GM12878 (cell line): ENCODE results near the gene GINS2. TPM values are rescaled to one million over a fixed set of nuclear protein-coding genes. Genes with fewer than 3 reads are reported as not detected.

Experiments used
- ATAC-seq: fragments of 200-7000 bp; cut with Tn5 transposase; 3 replicates; pipeline ENCODE4 v1.9.1; 2020; ENCODE audit warnings: mild to moderate bottlenecking, moderate library complexity
- BruUV-seq: library from RNA; stranded (reverse); fragments of 400-500 nt; replicated peaks from 2 replicates; lab custom pipeline; 2021; lab: Mats Ljungman, UMichigan
- CTCF ChIA-PET: fragments of 300-600 bp; sonication (Branson Sonifier 250); formaldehyde crosslinking; extraction: SDS; loops from one replicate; lab custom pipeline; 2021; ENCODE audit warnings: inconsistent platforms; lab: Yijun Ruan, JAX
- POLR2A ChIA-PET: fragments of 350-600 bp; formaldehyde crosslinking; extraction: SDS; loops from one replicate; lab custom pipeline; 2021; ENCODE audit warnings: inconsistent platforms; lab: Charles Lee
- RAD21 ChIA-PET: fragments of 300-600 bp; sonication (Branson Sonifier 250); formaldehyde crosslinking; loops from one replicate; lab custom pipeline; 2023; ENCODE audit warnings: antibody characterized with exemption; ENCODE audit not compliant: unreplicated experiment; lab: Charles Lee
- SMC1A ChIA-PET: fragments of 300-600 bp; sonication (Branson Sonifier 250); formaldehyde crosslinking; loops from one replicate; lab custom pipeline; 2023; ENCODE audit not compliant: unreplicated experiment, uncharacterized antibody; lab: Charles Lee
- DNase-seq: peaks from one replicate; pipeline ENCODE4 v3.0.0-alpha.2; 2011; ENCODE audit warnings: low read depth, low spot score
- FAIRE-seq: peaks from 3 replicates; lab custom pipeline; 2011; peaks lifted over from hg19 to GRCh38; lab: Jason Lieb, UNC
- H2AFZ ChIP-seq: 2 replicates; pipeline ENCODE4 v1.6.0; 2011; ENCODE audit warnings: low read depth, low read length, control low read depth; ENCODE audit not compliant: control insufficient read depth
- H3K27ac ChIP-seq: 2 replicates; pipeline ENCODE4 v1.5.1; 2011; ENCODE audit warnings: control low read depth; ENCODE audit not compliant: control insufficient read depth, insufficient read depth
- H3K27me3 ChIP-seq, 2 experiments: replicated peaks in 1 of 2; 2 replicates each; pipeline versions ENCODE4 v1.6.0 to v1.6.1; 2011; ENCODE audit warnings: low read length in 1 of 2; ENCODE audit not compliant: control insufficient read depth in 2 of 2, insufficient read depth in 2 of 2
- H3K36me3 ChIP-seq, 2 experiments: 2 replicates each; pipeline ENCODE4 v1.5.1; 2011; ENCODE audit warnings: low read length in 1 of 2; ENCODE audit not compliant: control insufficient read depth in 2 of 2, insufficient read depth in 2 of 2
- H3K4me1 ChIP-seq: 2 replicates; pipeline ENCODE4 v1.6.1; 2011; ENCODE audit warnings: mild to moderate bottlenecking, low read length, moderate library complexity, mixed read lengths; ENCODE audit not compliant: control insufficient read depth, insufficient read depth
- H3K4me2 ChIP-seq: 2 replicates; pipeline ENCODE4 v1.6.0; 2011; ENCODE audit warnings: control low read depth; ENCODE audit not compliant: control insufficient read depth, insufficient read depth
- H3K4me3 ChIP-seq: fragments of 200-600 bp; sonication (generic); 2 replicates; pipeline ENCODE4 v1.5.1; 2016
- H3K79me2 ChIP-seq: 2 replicates; pipeline ENCODE4 v1.6.0; 2011; ENCODE audit warnings: low read length; ENCODE audit not compliant: control insufficient read depth, insufficient read depth
- H3K9ac ChIP-seq: 2 replicates; pipeline ENCODE4 v1.8.0; 2011; ENCODE audit warnings: low read length, control low read depth, mixed read lengths; ENCODE audit not compliant: control insufficient read depth, insufficient read depth
- H3K9me3 ChIP-seq: replicated peaks from 3 replicates; pipeline ENCODE4 v1.5.1; 2011; ENCODE audit warnings: mild to moderate bottlenecking, low read length; ENCODE audit not compliant: control insufficient read depth, insufficient read depth
- H4K20me1 ChIP-seq: 2 replicates; pipeline ENCODE4 v1.6.0; 2011; ENCODE audit not compliant: control insufficient read depth, insufficient read depth
- ASH2L ChIP-seq: fragments of 300-600, 200-600 bp; sonication (generic); IDR thresholded peaks from 2 replicates; pipeline ENCODE4 v1.6.1; 2017; ENCODE audit warnings: low read depth, mild to moderate bottlenecking, borderline replicate concordance
- BACH1 ChIP-seq: fragments of 450-650 bp; IDR thresholded peaks from 2 replicates; pipeline ENCODE4 v1.6.1; 2017; ENCODE audit warnings: mild to moderate bottlenecking, borderline replicate concordance
- CBFB ChIP-seq: IDR thresholded peaks from 2 replicates; pipeline ENCODE4 v1.6.1; 2016; ENCODE audit warnings: antibody characterized with exemption, low read depth
- CEBPB ChIP-seq, 2 experiments: fragments of 150-350 bp in 1 of 2; IDR thresholded peaks; 2 replicates each; pipeline ENCODE4 v1.6.1; 2012 to 2014; ENCODE audit warnings: low read depth in 2 of 2, low read length in 2 of 2, borderline replicate concordance in 1 of 2, inconsistent platforms in 1 of 2
- CHD4 ChIP-seq: fragments of 200-600 bp; sonication (generic); IDR thresholded peaks from 2 replicates; pipeline ENCODE4 v1.6.1; 2016; ENCODE audit warnings: mild to moderate bottlenecking
- MTA3 ChIP-seq: IDR thresholded peaks from 2 replicates; pipeline ENCODE4 v1.6.1; 2012; ENCODE audit warnings: low read length, inconsistent platforms, borderline replicate concordance
- RB1 ChIP-seq: fragments of 450-650 bp; formaldehyde crosslinking; IDR thresholded peaks from 2 replicates; pipeline ENCODE4 v1.6.1; 2017; ENCODE audit warnings: mild to moderate bottlenecking, borderline replicate concordance
- RBBP5 ChIP-seq: fragments of 200-600 bp; sonication (generic); conservative IDR thresholded peaks from 2 replicates; pipeline ENCODE4 v1.6.1; 2016
- SIX5 ChIP-seq: IDR thresholded peaks from 2 replicates; pipeline ENCODE4 v1.6.1; 2011; ENCODE audit warnings: mild to moderate bottlenecking, low read depth, low read length, moderate library complexity; ENCODE audit not compliant: severe bottlenecking
- SP1 ChIP-seq: IDR thresholded peaks from one replicate; pipeline ENCODE4 v1.6.1; 2011; ENCODE audit warnings: low read depth, low read length
- STAT3 ChIP-seq: IDR thresholded peaks from 2 replicates; pipeline ENCODE4 v1.6.1; 2011; ENCODE audit warnings: low read depth, low read length, improper control_type of control experiment
- TCF3 ChIP-seq: IDR thresholded peaks from 2 replicates; pipeline ENCODE4 v1.6.1; 2012; ENCODE audit warnings: low read depth, mild to moderate bottlenecking, low read length, borderline replicate concordance; ENCODE audit not compliant: insufficient read depth
- ZNF207 ChIP-seq: fragments of 450-650 bp; IDR thresholded peaks from 2 replicates; pipeline ENCODE4 v1.6.1; 2014; ENCODE audit warnings: antibody characterized with exemption, mild to moderate bottlenecking, borderline replicate concordance
- ZNF24 ChIP-seq: fragments of 450-650 bp; IDR thresholded peaks from 2 replicates; pipeline ENCODE4 v1.6.1; 2017; ENCODE audit warnings: antibody characterized with exemption, mild to moderate bottlenecking
- ZNF622 ChIP-seq: fragments of 450-650 bp; IDR thresholded peaks from 2 replicates; pipeline ENCODE4 v1.6.1; 2017; ENCODE audit warnings: mild to moderate bottlenecking, inconsistent platforms
- WGBS: methylation state at CpG from one replicate; pipeline ENCODE4 v1.1.6; 2016; ENCODE audit warnings: low lambda C conversion rate; ENCODE audit not compliant: insufficient replicate concordance, insufficient coverage; ENCODE audit errors: missing lambda C conversion rate; 5-methylcytosine and 5-hydroxymethylcytosine counted together
- in situ Hi-C: fragments of 300-500 bp; cut with MboI; formaldehyde crosslinking; loops from 9 replicates; pipeline ENCODE4 v1.14.3; 2018; ENCODE audit warnings: mixed read lengths
- intact Hi-C: fragments of 100-400 bp; cut with micrococcal nuclease; formaldehyde crosslinking; loops from one replicate; pipeline ENCODE4 v1.14.2; 2022; ENCODE audit not compliant: unreplicated experiment
- polyA plus RNA-seq, 11 experiments: library from polyadenylated mRNA; depleted of rRNA in 4 of 11; unstranded in 6 of 11; stranded (reverse) in 5 of 11; fragments of >200 nt; fragmentation: Nextera tagmentation in 4 of 11; fragmentation: Illumina TruSeq in 1 of 11; extraction: Ambion mirVana in 4 of 11; extraction: Trizol in 1 of 11; gene quantifications; 1 replicate in 1 of 11; 2 replicates in 10 of 11; pipeline versions ENCODE4 v1.2.1 to v1.2.3, GENCODE V29; 2011 to 2016; ENCODE audit warnings: inconsistent platforms in 2 of 11, missing spikeins in 2 of 11, low read depth in 1 of 11
- total RNA-seq, 4 experiments: library from RNA; depleted of rRNA in 3 of 4; stranded (reverse); fragments of >200 nt in 3 of 4; fragmentation: Illumina TruSeq in 1 of 4; extraction: Trizol in 1 of 4; gene quantifications; 2 replicates each; pipeline versions ENCODE4 v1.2.1 to v1.2.3, GENCODE V29; 2013 to 2021
- TF ChIP-seq, protein P1 (sequence below): IDR thresholded peaks from 2 replicates; pipeline ENCODE4 v1.6.1; 2012; ENCODE audit warnings: low read length, inconsistent platforms
- TF ChIP-seq, protein P2 (sequence below): fragments of 450-650 bp; IDR thresholded peaks from 2 replicates; pipeline ENCODE4 v1.6.1; 2014; ENCODE audit warnings: mild to moderate bottlenecking

GINS2 gene
- total and polyA plus RNA-seq, 10 of the 15 experiments (the other 5 are each of a cell fraction or from before 2014, with no cell fraction given): 42.7 to 90.8 (median 57.0) TPM

DNA sequence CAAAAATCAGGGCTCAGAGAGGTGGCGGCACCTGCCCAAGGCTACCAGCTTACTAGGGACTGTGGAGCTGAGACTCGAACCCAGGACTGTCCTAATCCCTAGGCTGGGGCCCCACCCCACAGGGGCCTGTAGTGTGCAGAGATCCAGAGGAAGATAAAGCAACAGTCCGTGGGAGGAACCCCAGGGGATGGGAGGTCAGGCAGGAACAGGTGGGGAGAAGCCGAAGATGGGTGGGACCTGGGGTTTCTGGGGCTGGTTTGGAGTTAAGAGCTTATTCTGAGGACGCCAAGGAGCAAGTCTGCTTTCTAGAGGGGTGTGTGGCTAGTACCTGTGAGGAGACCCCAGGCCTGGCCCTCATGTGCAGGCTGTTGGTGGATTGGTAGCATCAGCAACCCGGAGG is 47.2 kb upstream of the GINS2 start:
- Histone ChIP-seq H3K4me1 (peaks cover 15% of the 10 kb centered on the region), H3K9me3 (no peaks in the 10 kb centered on the region; the same call in 2 of the 3 replicates), H3K79me2 (no peaks in the 10 kb centered on the region), H3K9ac (no peak overlapping the region), H2AFZ (no peak overlapping the region), H3K36me3 (no peaks in the 10 kb centered on the region), H3K27ac (no peak overlapping the region), H3K27me3 (no peaks in the 10 kb centered on the region), H3K4me3 (no peak overlapping the region), H3K4me2 (peak overlapping the region; percentile 34; the same call in 1 of the 2 replicates), H4K20me1 (no peaks in the 10 kb centered on the region; the same call in 1 of the 2 replicates)
- BruUV-seq: no TSS peak
- POLR2A ChIA-PET: no interaction called here
- in situ Hi-C loops: no loop called here
- no peak for FAIRE-seq
- no peak for ATAC-seq
- TF ChIP-seq CHD4 (no peak), STAT3 (no peak), CBFB (no peak), ASH2L (no peak), TCF3 (no peak), SIX5 (no peak)
- DNase-seq: no peak
- intact Hi-C loops: loop anchor here (2.0 kb wide), 1 partner anchor 21 kb away; no protein-coding TSS in a partner anchor
- SMC1A ChIA-PET: interaction anchor here (0.5 to 0.9 kb wide), 3 partner anchors 18 to 36 kb away, joined by 3 read pairs; no protein-coding TSS in a partner anchor
- RAD21 ChIA-PET: interaction anchor here (1.2 to 1.3 kb wide), 2 partner anchors 17 to 19 kb away, joined by 3 to 4 read pairs; no protein-coding TSS in a partner anchor
- CTCF ChIA-PET: interaction anchor here (0.7 to 2.6 kb wide), 3 partner anchors 13 to 50 kb away, joined by 3 to 9 read pairs (median 4); no protein-coding TSS in a partner anchor
- WGBS: 56% methylated on average over 6 of the region's 6 CpGs

DNA sequence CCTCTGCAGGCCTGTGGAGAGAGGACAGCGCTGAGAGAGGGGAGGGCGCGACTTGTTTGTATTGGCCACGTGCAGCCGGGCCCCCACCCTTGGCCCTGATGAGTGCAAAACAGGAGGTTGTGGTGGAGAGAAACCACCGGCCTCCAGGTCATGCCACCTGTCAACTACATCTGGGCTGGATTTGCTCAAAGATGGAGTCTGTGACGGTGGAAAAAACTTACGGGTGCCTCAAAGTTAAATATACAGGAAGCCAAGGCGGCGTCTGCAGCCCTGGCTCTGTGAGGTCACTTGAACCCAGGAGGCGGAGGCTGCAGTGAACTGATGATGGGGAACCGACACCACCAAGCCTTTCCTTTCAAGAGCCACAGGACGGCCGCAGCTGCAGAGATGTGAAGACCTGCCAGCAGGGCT is 46.5 kb upstream of the GINS2 start:
- in situ Hi-C loops (no loop called here), intact Hi-C loops (loop anchor here (2.0 kb wide), 1 partner anchor 22 kb away; no protein-coding TSS in a partner anchor)
- Histone ChIP-seq H3K9me3 (no peaks in the 10 kb centered on the region; the same call in 2 of the 3 replicates), H2AFZ (no peak overlapping the region; the same call in 1 of the 2 replicates), H3K9ac (no peak overlapping the region), H3K4me3 (no peak overlapping the region; the same call in 1 of the 2 replicates), H3K4me2 (peak overlapping the region; percentile 34; the same call in 1 of the 2 replicates), H3K27me3 (no peaks in the 10 kb centered on the region), H3K36me3 (no peaks in the 10 kb centered on the region), H3K4me1 (peaks cover 15% of the 10 kb centered on the region), H3K27ac (no peak overlapping the region), H3K79me2 (no peaks in the 10 kb centered on the region), H4K20me1 (no peaks in the 10 kb centered on the region; the same call in 1 of the 2 replicates)
- FAIRE-seq: peak; percentile 72
- SMC1A ChIA-PET: interaction anchor here (0.7 kb wide), 1 partner anchor 19 kb away, joined by 3 read pairs; no protein-coding TSS in a partner anchor
- POLR2A ChIA-PET: no interaction called here
- peak; percentile 95 for ATAC-seq
- RAD21 ChIA-PET: no interaction called here
- CTCF ChIA-PET: interaction anchor here (2.6 kb wide), 1 partner anchor 24 kb away, joined by 9 read pairs; no protein-coding TSS in a partner anchor
- WGBS: 2% methylated on average over 14 of the region's 14 CpGs
- peak; percentile 43 for DNase-seq
- BruUV-seq: no TSS peak
- no peak for TF ChIP-seq ZNF622
- no peak for TF ChIP-seq ZNF24
- no peak for TF ChIP-seq ZNF207
- TF ChIP-seq RBBP5: no peak
- TF ChIP-seq MTA3: no peak
- TF ChIP-seq BACH1: no peak
- no peak for TF ChIP-seq SP1
- TF ChIP-seq, protein P1, sequence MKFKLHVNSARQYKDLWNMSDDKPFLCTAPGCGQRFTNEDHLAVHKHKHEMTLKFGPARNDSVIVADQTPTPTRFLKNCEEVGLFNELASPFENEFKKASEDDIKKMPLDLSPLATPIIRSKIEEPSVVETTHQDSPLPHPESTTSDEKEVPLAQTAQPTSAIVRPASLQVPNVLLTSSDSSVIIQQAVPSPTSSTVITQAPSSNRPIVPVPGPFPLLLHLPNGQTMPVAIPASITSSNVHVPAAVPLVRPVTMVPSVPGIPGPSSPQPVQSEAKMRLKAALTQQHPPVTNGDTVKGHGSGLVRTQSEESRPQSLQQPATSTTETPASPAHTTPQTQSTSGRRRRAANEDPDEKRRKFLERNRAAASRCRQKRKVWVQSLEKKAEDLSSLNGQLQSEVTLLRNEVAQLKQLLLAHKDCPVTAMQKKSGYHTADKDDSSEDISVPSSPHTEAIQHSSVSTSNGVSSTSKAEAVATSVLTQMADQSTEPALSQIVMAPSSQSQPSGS: no peak
- TF ChIP-seq RB1: no peak
- TF ChIP-seq, protein P2, sequence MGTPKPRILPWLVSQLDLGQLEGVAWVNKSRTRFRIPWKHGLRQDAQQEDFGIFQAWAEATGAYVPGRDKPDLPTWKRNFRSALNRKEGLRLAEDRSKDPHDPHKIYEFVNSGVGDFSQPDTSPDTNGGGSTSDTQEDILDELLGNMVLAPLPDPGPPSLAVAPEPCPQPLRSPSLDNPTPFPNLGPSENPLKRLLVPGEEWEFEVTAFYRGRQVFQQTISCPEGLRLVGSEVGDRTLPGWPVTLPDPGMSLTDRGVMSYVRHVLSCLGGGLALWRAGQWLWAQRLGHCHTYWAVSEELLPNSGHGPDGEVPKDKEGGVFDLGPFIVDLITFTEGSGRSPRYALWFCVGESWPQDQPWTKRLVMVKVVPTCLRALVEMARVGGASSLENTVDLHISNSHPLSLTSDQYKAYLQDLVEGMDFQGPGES: no peak
- TF ChIP-seq CEBPB (IDR thresholded peaks at IDR 0.05; ENCODE audit: borderline replicate concordance in 1 of 2, low read depth in 2 of 2, low read length in 2 of 2): no peak
